ENCODE results near the gene TLN1. TPM values are rescaled to one million over a fixed set of nuclear protein-coding genes. Genes with fewer than 3 reads are reported as not detected.

The TLN1 gene
- polyA plus RNA-seq, 1 experiment: 165 TPM

DNA sequence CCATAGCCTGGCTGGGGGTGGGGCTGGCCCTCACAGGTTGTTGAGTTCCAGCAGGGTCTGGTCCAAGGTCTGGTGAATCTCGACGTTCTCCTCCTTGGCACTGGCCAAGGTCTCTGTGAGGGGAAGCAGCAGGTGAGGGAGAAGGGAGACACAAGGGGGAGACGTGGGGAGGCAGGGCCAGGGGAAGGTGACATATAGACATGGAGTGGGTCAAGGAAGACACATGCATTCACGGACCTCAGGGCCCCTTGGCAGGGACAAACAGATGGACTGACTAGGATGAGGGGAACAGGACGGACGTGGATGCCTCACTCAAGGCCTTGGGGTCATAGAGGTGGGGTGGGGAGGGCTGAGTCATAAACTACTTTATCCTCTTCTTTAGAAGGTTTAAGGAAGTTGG is 49.9 kb downstream of the TLN1 start:
- Histone ChIP-seq H3K9me3 (ENCODE audit: control insufficient read depth, insufficient read depth, low read length) (no peaks in the 10 kb centered on the region), H3K27me3 (ENCODE audit: control insufficient read depth, insufficient read depth, low read length) (no peaks in the 10 kb centered on the region), H3K4me3 (ENCODE audit: low read depth, low read length) (no peak overlapping the region), H3K27ac (ENCODE audit: low read depth, low read length) (peak overlapping the region; percentile 65)
- TF ChIP-seq, protein P1, sequence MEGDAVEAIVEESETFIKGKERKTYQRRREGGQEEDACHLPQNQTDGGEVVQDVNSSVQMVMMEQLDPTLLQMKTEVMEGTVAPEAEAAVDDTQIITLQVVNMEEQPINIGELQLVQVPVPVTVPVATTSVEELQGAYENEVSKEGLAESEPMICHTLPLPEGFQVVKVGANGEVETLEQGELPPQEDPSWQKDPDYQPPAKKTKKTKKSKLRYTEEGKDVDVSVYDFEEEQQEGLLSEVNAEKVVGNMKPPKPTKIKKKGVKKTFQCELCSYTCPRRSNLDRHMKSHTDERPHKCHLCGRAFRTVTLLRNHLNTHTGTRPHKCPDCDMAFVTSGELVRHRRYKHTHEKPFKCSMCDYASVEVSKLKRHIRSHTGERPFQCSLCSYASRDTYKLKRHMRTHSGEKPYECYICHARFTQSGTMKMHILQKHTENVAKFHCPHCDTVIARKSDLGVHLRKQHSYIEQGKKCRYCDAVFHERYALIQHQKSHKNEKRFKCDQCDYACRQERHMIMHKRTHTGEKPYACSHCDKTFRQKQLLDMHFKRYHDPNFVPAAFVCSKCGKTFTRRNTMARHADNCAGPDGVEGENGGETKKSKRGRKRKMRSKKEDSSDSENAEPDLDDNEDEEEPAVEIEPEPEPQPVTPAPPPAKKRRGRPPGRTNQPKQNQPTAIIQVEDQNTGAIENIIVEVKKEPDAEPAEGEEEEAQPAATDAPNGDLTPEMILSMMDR (IDR thresholded peaks at IDR 0.05; ENCODE audit: low read depth, low read length): no peak
- ChIA-PET POLR2A (interaction anchor here (1.1 to 3.8 kb wide), 4 partner anchors 17 to 50 kb away, joined by 3 to 28 read pairs (median 10); partner anchors contain the start of genes ARHGEF39, CCDC107, CREB3 and RMRP), CTCF (interaction anchor here (0.7 kb wide), 1 partner anchor 21 kb away, joined by 3 read pairs; no protein-coding TSS in a partner anchor)
- no peak for DNase-seq (ENCODE audit: low read depth, low spot score)

DNA sequence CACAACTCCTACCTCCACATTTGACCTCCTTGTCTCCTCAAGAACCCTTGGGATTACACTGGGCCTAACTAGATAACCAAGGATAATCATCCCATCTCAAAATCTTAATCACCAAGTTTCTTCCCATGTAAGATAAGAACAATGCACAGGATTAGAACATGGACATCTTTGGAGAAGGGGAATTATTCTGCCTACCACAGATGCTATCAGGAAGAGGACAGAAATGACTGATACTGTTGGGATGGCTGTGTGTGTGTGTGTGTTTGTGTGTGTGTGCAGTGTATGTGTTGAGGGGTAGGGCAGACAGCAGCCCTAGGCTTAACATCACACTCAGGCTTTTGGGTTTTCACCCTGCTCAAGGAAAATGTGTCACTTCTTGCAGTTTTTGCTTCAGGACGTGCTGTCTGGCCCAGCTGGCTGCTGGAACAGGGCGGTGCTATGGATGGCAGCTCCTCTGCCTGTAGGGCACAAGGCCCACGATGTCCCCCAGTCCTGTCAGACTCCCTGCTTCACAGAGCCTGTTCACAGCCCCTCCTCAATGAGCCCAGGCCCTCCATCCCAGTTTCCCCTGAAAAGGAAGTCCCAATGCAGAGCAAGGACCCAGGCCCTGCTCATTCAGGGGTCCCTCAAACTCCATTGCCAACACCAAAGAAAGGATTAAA is 50.5 kb downstream of the TLN1 start:
- ChIA-PET CTCF (interaction anchor here (0.9 to 2.0 kb wide), 2 partner anchors 15 to 23 kb away, joined by 4 to 8 read pairs; partner anchors contain the start of genes CCDC107 and RMRP), POLR2A (interaction anchor here (1.1 to 3.8 kb wide), 9 partner anchors 8 to 51 kb away, joined by 3 to 44 read pairs (median 11); partner anchors contain the start of genes ARHGEF39, CCDC107, CREB3 and RMRP)
- TF ChIP-seq, protein P1 (IDR thresholded peaks at IDR 0.05; ENCODE audit: low read depth, low read length): no peak
- Histone ChIP-seq H3K9me3 (ENCODE audit: control insufficient read depth, insufficient read depth, low read length) (no peaks in the 10 kb centered on the region), H3K27me3 (ENCODE audit: control insufficient read depth, insufficient read depth, low read length) (no peaks in the 10 kb centered on the region), H3K27ac (ENCODE audit: low read depth, low read length) (peak overlapping the region; percentile 65), H3K4me3 (ENCODE audit: low read depth, low read length) (no peak overlapping the region)
- DNase-seq (ENCODE audit: low read depth, low spot score): no peak

DNA sequence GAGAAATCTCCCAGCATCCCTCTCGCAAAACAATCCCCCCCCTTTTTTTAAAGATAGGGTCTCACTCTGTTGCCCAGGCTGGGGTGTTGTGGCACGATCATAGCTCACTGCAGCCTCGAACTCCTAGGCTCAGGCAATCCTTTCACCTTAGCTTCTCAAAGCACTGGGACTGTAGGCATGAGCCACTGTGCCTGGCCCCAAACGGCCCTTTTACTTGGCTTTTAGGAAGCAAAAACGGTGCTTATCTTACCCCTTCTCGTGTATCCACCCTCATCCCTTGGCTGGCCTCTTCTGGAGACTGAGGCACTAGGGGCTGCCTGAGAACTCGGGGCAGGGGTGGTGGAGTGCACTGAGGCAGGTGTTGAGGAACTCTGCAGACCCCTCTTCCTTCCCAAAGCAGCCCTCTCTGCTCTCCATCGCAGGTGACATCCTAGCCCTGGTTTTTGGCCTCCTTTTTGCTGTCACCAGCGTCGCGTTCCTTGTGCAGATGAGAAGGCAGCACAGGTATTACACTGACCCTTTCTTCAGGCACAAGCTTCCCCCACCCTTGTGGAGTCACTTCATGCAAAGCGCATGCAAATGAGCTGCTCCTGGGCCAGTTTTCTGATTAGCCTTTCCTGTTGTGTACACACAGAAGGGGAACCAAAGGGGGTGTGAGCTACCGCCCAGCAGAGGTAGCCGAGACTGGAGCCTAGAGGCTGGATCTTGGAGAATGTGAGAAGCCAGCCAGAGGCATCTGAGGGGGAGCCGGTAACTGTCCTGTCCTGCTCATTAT is 51.5 kb downstream of the TLN1 start:
- peak overlapping the region; percentile 52 for H3K27ac ChIP-seq (ENCODE audit: low read depth, low read length)
- no peaks in the 10 kb centered on the region for H3K27me3 ChIP-seq (ENCODE audit: control insufficient read depth, insufficient read depth, low read length)
- CTCF ChIA-PET: interaction anchor here (0.8 to 2.0 kb wide), 7 partner anchors 15 to 199 kb away, joined by 3 to 8 read pairs (median 3); partner anchors contain the start of genes ARHGEF39, CCDC107 and RMRP
- H3K4me3 ChIP-seq (ENCODE audit: low read depth, low read length): no peak overlapping the region
- DNase-seq (ENCODE audit: low read depth, low spot score): no peak
- POLR2A ChIA-PET: interaction anchor here (1.1 to 3.8 kb wide), 10 partner anchors 9 to 72 kb away, joined by 3 to 44 read pairs (median 12); partner anchors contain the start of genes ARHGEF39, CCDC107, CREB3 and RMRP
- TF ChIP-seq, protein P1 (IDR thresholded peaks at IDR 0.05; ENCODE audit: low read depth, low read length): no peak
- no peaks in the 10 kb centered on the region; the same call in 1 of the 2 replicates for H3K9me3 ChIP-seq (ENCODE audit: control insufficient read depth, insufficient read depth, low read length)

DNA sequence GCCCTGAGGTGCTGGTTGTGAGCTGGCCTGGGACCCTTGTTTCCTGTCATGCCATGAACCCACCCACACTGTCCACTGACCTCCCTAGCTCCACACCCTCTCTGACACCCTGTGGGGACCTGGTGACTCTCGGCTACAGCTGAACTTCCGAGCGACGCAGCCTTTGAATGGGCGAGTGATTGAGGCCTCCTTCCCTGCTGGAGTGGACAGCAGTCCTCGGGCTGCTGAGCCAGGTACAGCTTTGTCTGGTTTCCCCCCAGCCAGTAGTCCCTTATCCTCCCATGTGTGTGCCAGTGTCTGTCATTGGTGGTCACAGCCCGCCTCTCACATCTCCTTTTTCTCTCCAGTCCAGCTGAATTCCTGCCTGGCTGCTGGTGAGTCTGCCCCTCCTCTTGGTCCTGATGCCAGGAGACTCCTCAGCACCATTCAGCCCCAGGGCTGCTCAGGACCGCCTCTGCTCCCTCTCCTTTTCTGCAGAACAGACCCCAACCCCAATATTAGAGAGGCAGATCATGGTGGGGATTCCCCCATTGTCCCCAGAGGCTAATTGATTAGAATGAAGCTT is 52.1 kb downstream of the TLN1 start:
- H3K4me3 ChIP-seq (ENCODE audit: low read depth, low read length): no peak overlapping the region
- DNase-seq (ENCODE audit: low read depth, low spot score): no peak
- TF ChIP-seq, protein P1 (IDR thresholded peaks at IDR 0.05; ENCODE audit: low read depth, low read length): no peak
- no peaks in the 10 kb centered on the region for H3K27me3 ChIP-seq (ENCODE audit: control insufficient read depth, insufficient read depth, low read length)
- no peak overlapping the region for H3K27ac ChIP-seq (ENCODE audit: low read depth, low read length)
- no peaks in the 10 kb centered on the region; the same call in 1 of the 2 replicates for H3K9me3 ChIP-seq (ENCODE audit: control insufficient read depth, insufficient read depth, low read length)
- ChIA-PET CTCF (interaction anchor here (0.8 to 2.0 kb wide), 6 partner anchors 14 to 199 kb away, joined by 3 to 8 read pairs (median 3); partner anchors contain the start of gene ARHGEF39), POLR2A (interaction anchor here (1.1 to 3.8 kb wide), 10 partner anchors 9 to 71 kb away, joined by 3 to 44 read pairs (median 12); partner anchors contain the start of genes ARHGEF39, CCDC107, CREB3 and RMRP)

Data from AG04450 (cell line).